HG02938 (cell line): ENCODE data around the gene MCEE.
"Not testable (repeated sequence)": the region's sequence is repeated elsewhere in the genome, so short reads cannot be mapped to it uniquely, and the experiment has no call there.

Source experiments
- ATAC-seq: cut with Tn5 transposase; IDR thresholded peaks from one replicate; pipeline ENCODE4 v1.9.1; 2021; ENCODE audit warnings: mild to moderate bottlenecking, moderate library complexity; ENCODE audit not compliant: unreplicated experiment

The MCEE gene

DNA sequence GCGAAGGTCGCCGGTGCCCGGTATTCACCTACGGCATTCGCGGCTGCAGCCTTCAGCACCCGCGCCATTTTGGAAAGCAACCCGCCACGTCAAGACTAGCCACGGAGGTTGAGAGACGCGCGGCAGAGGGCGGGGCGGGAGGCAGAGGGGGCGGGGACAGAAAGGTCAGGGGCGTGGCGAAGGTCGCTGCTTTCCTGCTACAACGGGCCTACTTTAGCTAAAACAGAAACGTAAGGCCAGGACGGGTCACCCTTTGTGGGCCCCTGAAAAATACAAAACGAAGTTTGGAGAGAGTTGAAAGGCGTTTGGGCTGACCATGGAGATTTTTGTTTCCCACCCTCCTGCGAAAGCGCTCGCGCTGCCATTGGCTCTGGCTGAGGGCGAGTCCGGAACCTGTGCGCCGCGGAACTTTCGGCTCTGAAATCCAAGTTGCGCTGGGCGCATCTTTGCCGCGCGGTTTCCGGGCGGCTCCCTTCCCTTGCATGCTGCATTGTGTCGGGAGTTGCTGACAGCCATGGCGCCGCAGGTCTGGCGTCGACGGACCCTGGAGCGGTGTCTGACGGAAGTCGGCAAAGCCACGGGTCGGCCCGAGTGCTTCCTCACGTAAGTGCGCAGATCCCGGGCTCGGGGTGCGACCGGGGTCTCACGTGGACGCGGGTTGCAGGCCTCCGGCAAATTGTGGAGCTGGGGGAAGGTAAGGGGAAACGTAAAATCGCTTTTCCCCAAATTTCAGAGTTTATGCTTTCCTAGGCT lies at the start of gene MCEE, which contains the start of gene MPHOSPH10:
TSS of gene MCEE (minus strand) at position 78 of the 753 bp plus-strand sequence. CDS start at position 68, 10 bp downstream.
TSS of gene MPHOSPH10 (plus strand) at position 483 of the 753 bp plus-strand sequence. CDS start at position 515, 32 bp downstream.
- peak; percentile 91 for ATAC-seq

GRCh38 chr2:71178836-71179235 lies 48.8 kb upstream of the MCEE start:
- not testable (repeated sequence) for ATAC-seq

- ATAC-seq, result no peak
Observed at GRCh38 chr2:71174207-71174606, 44.2 kb upstream of the MCEE start.

- ATAC-seq, result no peak
Observed at GRCh38 chr2:71173096-71173495, 43.1 kb upstream of the MCEE start.

GRCh38 chr2:71166812-71167211 lies 36.8 kb upstream of the MCEE start:
- ATAC-seq, result no peak

DNA sequence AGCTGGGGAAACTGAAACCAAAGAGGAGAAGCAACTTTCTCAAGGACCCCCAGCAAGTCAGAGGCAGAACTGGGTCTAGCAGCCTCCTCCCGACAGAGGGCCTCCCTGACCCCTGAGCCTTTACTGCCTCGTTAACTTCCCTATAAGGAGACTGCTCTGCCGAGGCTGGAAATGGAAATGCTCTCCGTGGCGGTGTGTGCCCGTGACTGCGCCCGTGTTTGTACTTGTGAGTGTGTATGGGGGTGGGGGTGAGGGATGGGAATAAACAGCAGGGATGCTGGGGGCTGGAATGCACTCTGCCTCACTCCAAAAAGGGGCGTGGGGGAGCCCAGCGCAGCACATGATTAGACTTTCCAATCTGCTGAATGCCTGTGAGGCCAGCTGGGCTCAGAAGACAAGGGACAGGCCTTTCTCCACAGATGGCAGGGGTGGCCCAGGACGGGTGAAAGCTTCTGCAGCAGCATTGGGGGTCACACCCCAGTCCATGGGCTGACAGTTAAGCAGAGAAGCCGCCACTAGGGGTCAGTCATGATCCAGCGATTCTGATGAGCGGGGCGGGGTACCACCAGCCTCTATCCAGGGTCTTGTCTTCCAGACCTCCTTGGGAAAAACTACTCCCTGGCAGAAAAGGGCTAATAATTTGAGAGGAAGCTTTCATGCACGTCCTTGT lies 27.2 kb upstream of the MCEE start:
- ATAC-seq, result no peak

DNA sequence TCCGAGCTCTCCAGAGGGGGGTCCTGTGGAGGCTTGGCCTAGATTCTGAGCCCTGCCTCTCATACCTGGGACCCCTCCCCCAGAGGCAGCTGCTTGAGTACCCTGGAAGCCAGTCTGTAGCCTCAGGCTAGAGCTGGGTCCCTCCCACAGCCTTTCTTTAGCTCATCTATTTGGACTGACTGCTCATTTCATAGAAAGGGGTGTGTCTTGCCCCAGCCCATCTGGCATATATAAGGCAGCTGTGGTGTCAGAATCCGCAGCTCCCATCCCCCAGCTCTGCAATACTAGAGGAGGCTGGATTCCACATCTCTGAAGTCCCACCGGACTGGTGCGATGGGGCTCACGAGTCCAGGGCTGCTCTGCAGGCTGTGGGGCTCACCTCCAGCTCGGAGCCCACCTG lies 26.5 kb upstream of the MCEE start:
- no peak for ATAC-seq

- ATAC-seq, result no peak
Observed at GRCh38 chr2:71155846-71156245, 25.8 kb upstream of the MCEE start.

GRCh38 chr2:71154798-71155197 lies 24.8 kb upstream of the MCEE start:
- ATAC-seq, result peak; percentile 71

- no peak for ATAC-seq
Observed at GRCh38 chr2:71154279-71154678, 24.2 kb upstream of the MCEE start.

DNA sequence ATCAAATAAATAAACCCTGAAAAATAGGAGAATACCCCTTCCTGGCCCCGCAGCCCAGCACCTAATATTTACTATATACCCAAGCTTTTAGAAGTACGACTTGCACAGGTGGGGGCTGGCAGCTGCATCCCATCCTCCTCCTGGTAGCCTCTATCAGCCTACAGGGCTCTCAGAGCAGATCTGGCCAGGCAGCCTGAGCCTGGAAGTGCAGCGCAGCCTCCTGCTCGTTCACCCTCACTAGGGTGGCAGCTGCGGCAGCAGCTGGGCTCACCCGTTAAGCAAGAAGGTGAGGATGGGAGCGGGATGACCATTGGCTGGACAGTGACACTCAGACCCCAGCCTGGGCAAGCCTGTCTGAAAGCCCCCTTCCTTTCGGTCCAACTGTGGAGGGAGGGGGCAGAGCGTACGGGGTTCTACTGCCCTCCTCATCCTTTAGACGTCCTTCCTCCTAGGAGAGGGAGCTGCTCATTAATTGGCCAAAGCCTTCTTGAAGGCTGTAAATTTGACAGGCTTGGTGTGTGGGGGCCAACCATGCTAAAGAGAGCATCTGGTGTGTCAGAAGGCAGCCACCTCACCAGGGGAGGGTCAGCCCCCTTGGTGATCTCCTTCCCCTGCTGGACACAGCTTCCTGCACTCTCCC lies 23.7 kb upstream of the MCEE start:
- no peak for ATAC-seq

- ATAC-seq, result no peak
Observed at GRCh38 chr2:71151620-71152019, 21.6 kb upstream of the MCEE start.

DNA sequence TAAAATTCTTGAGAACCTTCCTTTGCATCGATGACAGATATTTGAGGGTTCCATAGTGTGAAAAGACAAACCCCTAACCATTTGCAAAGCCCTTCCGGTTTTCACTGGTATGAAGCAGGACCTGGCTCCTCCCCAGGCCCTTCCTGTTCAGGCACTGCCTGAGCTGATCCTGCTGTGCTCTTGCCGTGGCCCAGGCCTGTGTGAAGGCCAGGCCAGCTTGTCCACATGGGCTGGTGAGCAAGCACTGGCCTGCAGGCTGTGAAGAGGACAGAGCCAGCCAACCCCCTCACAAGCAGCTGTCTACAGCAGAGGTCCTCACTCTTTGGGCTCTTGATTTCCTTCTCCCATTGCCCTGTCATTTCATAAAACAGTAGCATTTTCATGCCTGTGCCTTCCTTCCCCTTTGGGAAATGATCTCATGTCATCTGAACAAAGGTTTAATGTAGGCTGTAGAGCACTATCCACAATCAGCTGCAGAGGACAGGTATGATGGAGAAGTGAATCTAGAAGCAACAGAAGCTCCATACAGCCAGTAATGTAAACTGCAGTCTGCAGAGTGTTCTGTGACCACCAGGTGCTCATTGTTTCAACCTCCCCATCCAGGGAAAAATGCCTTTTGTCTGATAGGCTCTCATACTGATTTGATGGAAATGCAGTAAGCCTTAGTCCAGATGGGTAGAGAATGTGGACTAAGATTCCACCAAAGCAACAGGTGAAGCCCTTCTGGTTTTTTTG lies 20.2 kb upstream of the MCEE start:
- no peak for ATAC-seq

DNA sequence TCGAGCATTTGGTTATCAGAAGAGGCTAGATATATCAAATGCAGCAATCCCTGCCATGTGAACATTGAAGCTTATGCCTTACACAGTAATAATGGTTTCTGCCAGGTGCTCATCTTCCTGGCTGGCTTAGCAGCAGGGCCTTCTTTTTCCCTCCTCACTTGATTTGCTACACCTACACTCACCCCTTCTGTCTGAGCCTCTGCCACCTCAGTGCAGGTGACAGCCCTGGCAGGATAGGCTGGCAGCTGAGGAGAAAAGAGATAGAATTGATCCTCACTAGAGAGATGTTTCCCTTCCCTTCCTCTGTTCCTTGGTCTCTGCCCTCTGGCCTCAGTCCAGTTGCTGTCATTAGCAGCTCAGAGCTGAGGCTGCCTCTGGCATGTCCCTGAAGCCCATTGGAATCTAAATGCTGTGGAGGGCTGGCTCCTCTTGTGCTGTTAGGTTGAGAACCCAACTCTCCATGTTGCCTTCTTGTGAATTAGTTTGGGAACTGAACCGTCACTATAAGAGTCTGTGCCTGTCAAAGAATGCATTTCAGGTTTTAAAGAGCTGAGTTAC lies 18.6 kb upstream of the MCEE start:
- no peak for ATAC-seq

DNA sequence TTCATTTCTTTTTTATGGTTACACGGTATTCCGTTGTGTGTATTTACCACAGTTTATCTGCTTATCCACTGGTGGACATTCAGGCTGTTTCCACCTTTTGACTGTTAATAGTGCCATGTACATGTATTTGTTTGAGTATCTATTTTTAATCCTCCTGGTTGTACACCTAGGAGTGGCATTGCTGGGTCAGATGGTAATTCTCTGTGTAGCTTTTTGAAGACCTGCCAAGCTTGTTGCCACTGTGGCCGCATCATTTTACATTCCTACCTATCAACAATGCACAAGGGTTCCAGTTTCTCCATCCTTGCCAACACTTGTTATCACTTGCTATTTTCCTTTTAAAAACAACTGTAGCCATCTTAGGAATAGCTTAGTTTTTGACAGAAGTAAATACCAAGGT lies 13.8 kb upstream of the MCEE start:
- ATAC-seq, result no peak

- no peak for ATAC-seq
Observed at GRCh38 chr2:71136174-71136573, 6.1 kb upstream of the MCEE start.

DNA sequence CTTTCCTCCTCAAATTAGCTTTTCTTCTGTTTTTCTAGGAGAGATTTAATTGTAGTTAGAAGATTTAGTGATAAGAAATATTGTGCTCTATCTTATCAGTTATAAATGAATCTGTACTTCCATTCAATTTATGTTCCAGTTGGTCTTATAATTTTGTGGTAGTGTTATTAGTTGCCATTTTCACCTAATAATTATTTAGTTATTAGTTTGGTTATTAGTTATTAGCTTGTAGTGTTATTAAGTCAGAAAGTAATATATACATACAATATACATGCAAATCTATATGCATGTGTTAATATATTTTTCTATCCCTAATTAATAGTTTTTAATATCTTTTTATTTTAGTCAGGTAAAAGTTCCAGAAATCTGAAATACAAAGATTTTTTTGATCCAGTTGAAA lies 3.6 kb upstream of the MCEE start:
- ATAC-seq, result no peak

DNA sequence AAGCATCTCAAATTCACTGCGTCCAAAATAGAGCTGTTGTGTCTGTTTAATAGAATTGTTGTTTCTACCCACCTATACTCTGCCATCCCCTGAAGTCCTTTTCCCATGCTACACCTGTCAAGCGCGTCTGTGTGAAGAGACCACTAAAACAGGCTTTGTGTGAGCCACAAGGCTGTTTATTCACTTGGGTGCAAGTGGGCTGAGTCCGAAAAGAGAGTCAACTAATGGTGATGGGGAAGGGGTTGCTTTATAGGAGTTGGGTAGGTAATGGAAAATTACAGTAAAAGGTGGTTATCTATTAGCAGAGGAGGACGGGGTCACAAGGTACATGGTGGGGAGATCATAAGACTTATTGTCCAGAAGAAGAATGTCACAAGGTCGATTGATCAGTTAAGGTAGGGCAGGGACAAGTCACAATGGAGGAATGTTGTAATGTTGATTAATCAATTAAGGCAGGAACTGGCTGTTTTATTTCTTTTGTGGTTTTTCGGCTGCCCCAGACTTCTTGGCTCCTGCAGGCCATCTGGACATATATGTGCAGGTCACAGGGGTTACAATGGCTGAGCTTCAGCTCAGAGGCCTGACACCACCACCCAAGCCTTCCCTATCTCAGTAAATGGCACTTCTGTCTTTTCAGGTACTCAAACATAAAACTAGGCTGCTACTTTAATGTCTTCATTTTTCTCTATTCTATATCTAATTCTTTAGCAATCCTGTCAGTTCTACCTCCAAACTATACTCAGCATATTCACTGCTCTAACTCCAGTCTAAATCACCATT lies 1.5 kb upstream of the MCEE start:
- ATAC-seq, result not testable (repeated sequence)

DNA sequence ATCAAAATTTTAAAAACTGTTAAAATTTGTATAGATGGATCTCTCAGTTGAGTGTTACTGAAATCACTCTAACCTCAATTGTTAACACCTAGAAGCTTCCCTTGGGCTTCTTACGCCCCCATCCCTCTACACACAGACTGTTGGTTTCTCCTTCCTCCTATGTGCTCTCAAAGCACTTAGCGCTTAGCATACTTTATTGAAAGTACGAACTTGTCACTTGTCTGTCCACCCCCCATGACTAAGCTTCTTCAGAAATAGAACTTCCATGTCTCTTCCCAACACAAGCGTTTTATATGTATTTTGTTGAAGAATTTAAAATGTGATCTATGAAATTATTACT lies 846 bp upstream of the MCEE start:
- ATAC-seq, result peak; percentile 25

- ATAC-seq, result peak; percentile 33
Observed at GRCh38 chr2:71129902-71130151, 202 bp downstream of the MCEE start.
